Frontal cortex (tissue), 4 donors: ENCODE measurements around the gene TOM1L1. TPM values are rescaled to one million over a fixed set of nuclear protein-coding genes. Genes with fewer than 3 reads are reported as not detected.

ENCODE experiments used
- DNase-seq, 2 donors: peaks; one replicate each; pipeline ENCODE4 v3.0.0; 2012; ENCODE audit warnings: low spot score in 2 of 2
- FAIRE-seq: peaks from 2 replicates; lab custom pipeline; 2012; peaks lifted over from hg19 to GRCh38; lab: Jason Lieb, UNC
- small RNA-seq: library from RNA; depleted of rRNA; stranded (forward); fragments of <200 nt; gene quantifications from one replicate; pipeline ENCODE3, GENCODE V24; 2014
- total RNA-seq: library from RNA; depleted of rRNA; stranded (reverse); fragments of >200 nt; gene quantifications from one replicate; pipeline ENCODE4 v1.2.3, GENCODE V29; 2014
- donor health status: control.
- donor health status: control.
- donor health status: control.

The TOM1L1 gene
- total RNA-seq, 1 donor from 2014 or later: 20.4 TPM

- FAIRE-seq: no peak
- DNase-seq: no peak
These were observed 79.0 kb downstream of the TOM1L1 start for GRCh38 chr17:54979657-54980056.

DNA sequence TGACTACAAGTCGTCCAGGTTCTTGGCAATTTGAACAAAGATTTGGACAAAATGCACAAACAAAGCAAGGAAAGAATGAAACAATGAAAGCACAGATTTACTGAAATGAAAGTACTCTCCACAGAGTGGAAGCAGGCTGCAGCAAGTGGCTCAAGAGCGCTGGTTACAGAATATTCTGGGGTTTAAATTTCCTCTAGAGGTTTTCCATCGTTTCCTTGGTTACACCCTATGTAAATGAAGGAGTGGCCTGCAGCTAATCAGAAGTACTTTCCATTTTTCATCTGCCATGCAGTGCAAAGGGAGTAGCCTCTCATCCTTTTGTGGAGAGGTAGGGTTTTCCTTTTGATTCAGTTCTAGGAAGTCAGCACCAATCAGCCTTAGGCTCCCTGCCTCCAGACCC lies 79.7 kb downstream of the TOM1L1 start:
- no peak for FAIRE-seq
- no peak for DNase-seq

DNA sequence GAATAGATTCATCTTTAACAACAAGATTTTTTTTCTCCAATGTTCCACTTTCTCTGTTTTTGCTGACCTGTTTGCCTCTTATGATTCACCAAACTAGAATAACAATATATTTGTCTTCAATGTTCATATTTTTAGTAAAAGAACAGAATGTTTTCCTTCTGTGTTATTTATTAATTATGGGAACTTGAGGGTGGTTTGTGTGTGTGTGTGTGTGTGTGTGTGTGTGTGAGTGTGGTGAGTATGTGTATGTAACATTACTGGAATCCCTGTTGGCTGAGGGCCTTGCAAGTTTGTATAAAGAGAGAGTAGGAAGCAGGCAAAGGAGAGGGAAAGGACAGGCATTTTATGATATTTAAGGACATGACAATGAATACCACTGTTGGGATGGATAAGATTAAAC lies 81.7 kb downstream of the TOM1L1 start:
- FAIRE-seq: peak; percentile 68

GRCh38 chr17:54983260-54983659 lies 82.6 kb downstream of the TOM1L1 start:
- no peak for FAIRE-seq

More for the DNA sequence above, 81.7 kb downstream of the TOM1L1 start:
- no peak for DNase-seq

GRCh38 chr17:54985476-54985875 lies 84.8 kb downstream of the TOM1L1 start:
- DNase-seq (no peak), FAIRE-seq (no peak)

More at GRCh38 chr17:54983260-54983659, 82.6 kb downstream of the TOM1L1 start:
- DNase-seq: no peak

DNA sequence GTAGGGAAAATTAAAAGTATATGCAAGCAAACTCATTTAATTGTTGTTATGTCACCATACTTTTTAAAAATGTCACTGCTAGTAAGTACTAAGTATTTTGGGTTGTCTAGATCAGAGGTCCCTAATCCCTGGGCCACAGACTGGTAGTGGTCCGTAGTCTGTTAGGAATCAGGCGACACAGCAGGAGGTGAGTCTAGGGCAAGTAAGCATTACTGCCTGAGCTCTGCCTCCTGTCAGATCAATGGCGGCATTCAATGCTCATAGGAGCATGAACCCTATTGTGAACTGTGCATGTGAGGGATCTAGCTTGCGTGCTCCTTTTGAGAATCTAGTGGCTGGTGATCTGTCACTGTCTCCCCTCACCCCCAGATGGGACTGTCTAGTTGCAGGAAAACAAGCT lies 89.5 kb downstream of the TOM1L1 start:
- DNase-seq (no peak), FAIRE-seq (no peak)

- FAIRE-seq (peak; percentile 88), DNase-seq (no peak)
These were observed 90.9 kb downstream of the TOM1L1 start for GRCh38 chr17:54991567-54991966.

DNA sequence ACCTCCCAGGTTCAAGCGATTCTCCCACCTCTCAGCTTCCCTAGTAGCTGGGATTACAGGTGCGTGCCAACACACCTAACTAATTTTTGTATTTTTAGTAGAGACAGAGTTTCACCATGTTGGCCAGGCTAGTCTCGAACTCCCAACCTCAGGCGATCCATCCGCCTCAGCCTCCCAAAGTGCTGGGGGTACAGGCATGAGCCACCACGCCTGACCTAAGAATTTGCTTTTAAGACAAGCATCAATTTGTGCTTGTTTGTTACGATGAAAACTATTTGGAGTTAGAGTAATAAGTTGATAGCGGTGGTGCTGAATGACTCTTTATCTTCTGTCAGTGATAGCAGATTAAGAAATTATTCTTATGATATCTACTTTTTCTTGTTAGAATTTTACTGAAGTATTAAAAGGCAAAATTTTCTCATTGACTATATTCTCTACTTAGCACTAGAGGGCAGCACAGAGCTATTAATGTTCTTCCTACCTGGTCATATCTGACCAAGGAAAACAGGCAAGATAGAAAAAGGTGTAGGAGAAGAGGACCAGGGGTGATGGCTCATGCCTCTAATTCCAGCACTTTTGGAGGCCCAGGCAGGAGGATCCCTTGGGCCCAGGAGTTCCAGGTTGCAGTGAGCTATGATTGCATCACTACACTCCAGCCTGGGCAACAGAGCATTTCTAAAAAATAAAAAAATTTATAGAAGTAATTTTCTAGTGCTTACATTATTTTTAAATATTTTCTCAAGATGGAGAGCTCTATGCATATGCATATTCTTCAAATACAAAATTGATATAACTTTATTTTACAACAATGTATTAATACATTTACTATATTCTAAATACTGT lies 92.4 kb downstream of the TOM1L1 start:
- peak in 1 of 2 donors; percentile 11 for DNase-seq
- FAIRE-seq: peak; percentile 77

- DNase-seq (no peak), FAIRE-seq (no peak)
These were observed 95.8 kb downstream of the TOM1L1 start for GRCh38 chr17:54996441-54996840.

- FAIRE-seq (no peak), DNase-seq (no peak)
These were observed 101.8 kb downstream of the TOM1L1 start for GRCh38 chr17:55002458-55002857.

DNA sequence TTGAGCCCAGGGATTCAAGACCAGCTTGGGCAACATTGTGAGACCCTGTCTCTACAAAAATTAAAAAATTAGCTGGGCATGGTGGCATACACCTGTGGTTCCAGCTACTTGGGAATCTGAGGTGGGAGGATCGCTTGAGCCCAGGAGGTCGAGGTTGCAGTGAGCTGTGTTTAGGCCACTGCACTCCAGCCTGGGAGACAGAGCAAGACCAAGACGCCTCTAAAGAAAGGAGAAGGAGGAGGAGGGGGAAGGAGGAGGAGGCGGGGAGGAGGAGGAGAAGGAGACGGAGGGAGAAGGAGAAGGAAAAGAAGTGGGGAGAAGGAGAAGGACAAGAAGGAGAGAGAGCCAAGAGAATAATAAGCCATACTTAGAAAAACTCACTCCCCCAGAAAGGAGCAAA lies 103.8 kb downstream of the TOM1L1 start:
- DNase-seq (no peak), FAIRE-seq (no peak)

DNA sequence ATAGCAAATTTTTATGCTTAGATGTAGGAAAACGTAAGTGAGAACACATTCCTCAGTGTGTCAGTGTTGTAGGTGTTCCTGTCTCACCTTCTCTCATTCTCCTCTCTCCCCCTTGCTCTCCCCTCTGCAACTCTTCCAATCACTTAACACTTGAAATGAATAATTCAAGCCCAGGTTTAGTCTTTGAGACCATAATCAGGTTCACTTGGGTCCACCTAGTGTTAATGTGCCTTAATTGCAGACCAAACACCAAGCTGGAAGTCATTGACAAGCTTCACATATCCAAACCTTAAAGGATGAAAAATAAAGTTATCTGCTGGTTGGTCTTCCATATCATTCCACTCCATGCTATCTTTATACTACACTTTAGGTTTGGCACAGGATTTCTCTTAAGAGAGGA lies 104.9 kb downstream of the TOM1L1 start:
- FAIRE-seq (no peak), DNase-seq (no peak)

Small RNAs within 50 kb of the gene (small RNA-seq; reads per million reads assigned to genes)
- gene AC007485.1: not detected

Other genes starting within 250 kb of the TOM1L1 start
- 53.8 TPM for gene COX11, start 67.8 kb downstream of the TOM1L1 start, total RNA-seq
- gene STXBP4, start 67.9 kb downstream of the TOM1L1 start, total RNA-seq: 26.1 TPM